Stomach (tissue), 4 donors: ENCODE data around the gene SLC24A1.

ENCODE experiments used
- CTCF ChIP-seq, 7 experiments: fragments of 450-650 bp in 4 of 7; fragments of 200-600 bp in 3 of 7; sonication (generic) in 3 of 7; IDR thresholded peaks; one replicate each; pipeline ENCODE4 v1.5.1; 2016 to 2019; ENCODE audit warnings: antibody characterized with exemption in 7 of 7, control low read depth in 2 of 7, mild to moderate bottlenecking in 1 of 7
- POLR2AphosphoS5 ChIP-seq, 3 donors: sonication (generic); formaldehyde crosslinking; IDR thresholded peaks; one replicate each; pipeline ENCODE4 v1.6.1; 2016; ENCODE audit warnings: antibody characterized with exemption in 3 of 3

- TF ChIP-seq CTCF (IDR thresholded peaks at IDR 0.05) (no peak), POLR2AphosphoS5 (IDR thresholded peaks at IDR 0.05) (no peak)
These were observed 32.2 kb downstream of the SLC24A1 start for GRCh38 chr15:65653801-65654521.
